Upper lobe of left lung (tissue), 6 donors: Measurements from ENCODE around the gene HNMT. TPM values are rescaled to one million over a fixed set of nuclear protein-coding genes. Genes with fewer than 3 reads are reported as not detected.

Experiments used
- ATAC-seq, 2 donors: fragments of 200-7000 bp; cut with Tn5 transposase; one replicate each; pipeline ENCODE4 v1.9.1; 2022; ENCODE audit warnings: mild to moderate bottlenecking in 2 of 2, moderate library complexity in 2 of 2; ENCODE audit not compliant: low FRiP score in 2 of 2
- DNase-seq, 2 donors: peaks; one replicate each; pipeline ENCODE4 v3.0.0-alpha.2; 2019 to 2020
- H3K27ac ChIP-seq, 4 donors: fragments of 200-600 bp; sonication (generic); one replicate each; pipeline ENCODE4 v1.5.1; 2016 to 2019
- H3K27me3 ChIP-seq, 4 donors: fragments of 200-600 bp; sonication (generic); one replicate each; pipeline ENCODE4 v1.5.1; 2017 to 2019
- H3K36me3 ChIP-seq, 4 donors: fragments of 200-600 bp; sonication (generic); one replicate each; pipeline ENCODE4 v1.5.1; 2016 to 2019
- H3K4me1 ChIP-seq, 4 donors: fragments of 200-600 bp; sonication (generic); one replicate each; pipeline ENCODE4 v1.5.1; 2018 to 2019
- H3K4me3 ChIP-seq, 4 donors: fragments of 200-600 bp; sonication (generic); one replicate each; pipeline ENCODE4 v1.5.1; 2017 to 2019; ENCODE audit warnings: mild to moderate bottlenecking in 2 of 4, moderate library complexity in 1 of 4
- H3K9me3 ChIP-seq, 4 donors: fragments of 200-600 bp; sonication (generic); one replicate each; pipeline ENCODE4 v1.5.1; 2018 to 2019
- EP300 ChIP-seq, 4 donors: sonication (generic); formaldehyde crosslinking; IDR thresholded peaks; one replicate each; pipeline ENCODE4 v1.5.1; 2017; ENCODE audit warnings: antibody characterized with exemption in 4 of 4, control low read depth in 2 of 4
- POLR2A ChIP-seq, 4 donors: fragments of 450-650 bp; IDR thresholded peaks; one replicate each; pipeline ENCODE4 v1.5.1; 2016 to 2017; ENCODE audit warnings: antibody characterized with exemption in 4 of 4, mild to moderate bottlenecking in 2 of 4
- POLR2AphosphoS5 ChIP-seq, 2 donors: sonication (generic); formaldehyde crosslinking; IDR thresholded peaks; one replicate each; pipeline ENCODE4 v1.5.1; 2017; ENCODE audit warnings: antibody characterized with exemption in 2 of 2
- WGBS, 2 donors: methylation state at CpG; one replicate each; pipeline ENCODE4 v1.1.5; 2017 to 2018; 5-methylcytosine and 5-hydroxymethylcytosine counted together
- total RNA-seq, 6 donors: library from RNA; depleted of rRNA in 4 of 6; stranded (reverse); fragments of >200 nt in 4 of 6; gene quantifications; one replicate each; pipeline versions ENCODE4 v1.1.0 to v1.2.1, GENCODE V29; 2016 to 2021
- TF ChIP-seq, protein P1 (sequence below), 6 experiments: fragments of 450-650 bp in 4 of 6; fragments of 200-600 bp in 2 of 6; sonication (generic) in 2 of 6; IDR thresholded peaks; one replicate each; pipeline ENCODE4 v1.5.1; 2016 to 2019; ENCODE audit warnings: antibody characterized with exemption in 6 of 6
- donor health status: DM: no; HTN: no; CAD: no; lungs with moderate emphysema.
- donor health status: DM: no; HTN: yes; CAD: no; lungs with severe emphysema.

HNMT gene
- total RNA-seq, 6 donors from 2014 or later = 36.1 to 81.7 (median 67.5) TPM

GRCh38 chr2:138061961-138062360 lies 97.7 kb downstream of the HNMT start:
- DNase-seq (no peak), ATAC-seq (no peak)
- 94% methylated on average over 2 of the region's 2 CpGs for WGBS, 2 donors
- no peaks in the 10 kb centered on the region for H3K27me3 ChIP-seq
- H3K4me1 ChIP-seq = no peaks in the 10 kb centered on the region
- H3K36me3 ChIP-seq = no peaks in the 10 kb centered on the region
- H3K9me3 ChIP-seq = no peaks in the 10 kb centered on the region
- no peak for TF ChIP-seq POLR2A (IDR thresholded peaks at IDR 0.05)
- no peak for TF ChIP-seq EP300 (IDR thresholded peaks at IDR 0.05)
- TF ChIP-seq, protein P1, sequence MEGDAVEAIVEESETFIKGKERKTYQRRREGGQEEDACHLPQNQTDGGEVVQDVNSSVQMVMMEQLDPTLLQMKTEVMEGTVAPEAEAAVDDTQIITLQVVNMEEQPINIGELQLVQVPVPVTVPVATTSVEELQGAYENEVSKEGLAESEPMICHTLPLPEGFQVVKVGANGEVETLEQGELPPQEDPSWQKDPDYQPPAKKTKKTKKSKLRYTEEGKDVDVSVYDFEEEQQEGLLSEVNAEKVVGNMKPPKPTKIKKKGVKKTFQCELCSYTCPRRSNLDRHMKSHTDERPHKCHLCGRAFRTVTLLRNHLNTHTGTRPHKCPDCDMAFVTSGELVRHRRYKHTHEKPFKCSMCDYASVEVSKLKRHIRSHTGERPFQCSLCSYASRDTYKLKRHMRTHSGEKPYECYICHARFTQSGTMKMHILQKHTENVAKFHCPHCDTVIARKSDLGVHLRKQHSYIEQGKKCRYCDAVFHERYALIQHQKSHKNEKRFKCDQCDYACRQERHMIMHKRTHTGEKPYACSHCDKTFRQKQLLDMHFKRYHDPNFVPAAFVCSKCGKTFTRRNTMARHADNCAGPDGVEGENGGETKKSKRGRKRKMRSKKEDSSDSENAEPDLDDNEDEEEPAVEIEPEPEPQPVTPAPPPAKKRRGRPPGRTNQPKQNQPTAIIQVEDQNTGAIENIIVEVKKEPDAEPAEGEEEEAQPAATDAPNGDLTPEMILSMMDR (IDR thresholded peaks at IDR 0.05) = no peak
- TF ChIP-seq POLR2AphosphoS5 (IDR thresholded peaks at IDR 0.05) = no peak
- H3K27ac ChIP-seq = no peak overlapping the region
- no peak overlapping the region for H3K4me3 ChIP-seq

DNA sequence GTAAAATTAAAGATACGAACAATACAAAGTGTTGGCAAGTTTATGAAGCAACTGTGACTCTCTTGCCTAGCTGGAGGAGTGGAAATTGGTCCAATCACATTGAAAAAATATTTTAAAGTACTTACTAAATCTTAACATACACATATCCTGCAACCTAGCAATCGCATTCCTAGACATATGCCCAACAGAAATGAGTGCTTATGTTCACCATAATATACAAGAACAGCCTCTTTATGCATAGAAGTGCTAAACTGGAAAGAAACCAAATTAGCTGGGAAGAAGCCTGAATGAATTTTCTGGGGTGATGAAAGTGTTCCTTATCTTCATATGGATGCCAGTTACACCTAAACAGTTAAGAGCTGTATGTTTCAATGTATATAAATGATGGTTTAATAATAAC lies 98.9 kb downstream of the HNMT start:
- DNase-seq (no peak), ATAC-seq (no peak)
- H3K4me3 ChIP-seq = no peak overlapping the region
- no peak overlapping the region for H3K27ac ChIP-seq
- TF ChIP-seq, protein P1 (IDR thresholded peaks at IDR 0.05) = no peak
- TF ChIP-seq EP300 (IDR thresholded peaks at IDR 0.05) (no peak), POLR2AphosphoS5 (IDR thresholded peaks at IDR 0.05) (no peak), POLR2A (IDR thresholded peaks at IDR 0.05) (no peak)
- H3K27me3 ChIP-seq = no peaks in the 10 kb centered on the region
- H3K9me3 ChIP-seq = no peaks in the 10 kb centered on the region
- no peaks in the 10 kb centered on the region for H3K4me1 ChIP-seq
- no peaks in the 10 kb centered on the region for H3K36me3 ChIP-seq
- WGBS, 2 donors = 80 to 90% methylated on average over 2 of the region's 2 CpGs
